ENCODE measurements around the gene KRTAP10-8.
A peak's percentile ranks its signal among the peaks of the same experiment; 100 is the strongest.
"Not testable (repeated sequence)": the region's sequence is repeated elsewhere in the genome, so short reads cannot be mapped to it uniquely, and the experiment has no call there.

KRTAP10-8 gene

DNA sequence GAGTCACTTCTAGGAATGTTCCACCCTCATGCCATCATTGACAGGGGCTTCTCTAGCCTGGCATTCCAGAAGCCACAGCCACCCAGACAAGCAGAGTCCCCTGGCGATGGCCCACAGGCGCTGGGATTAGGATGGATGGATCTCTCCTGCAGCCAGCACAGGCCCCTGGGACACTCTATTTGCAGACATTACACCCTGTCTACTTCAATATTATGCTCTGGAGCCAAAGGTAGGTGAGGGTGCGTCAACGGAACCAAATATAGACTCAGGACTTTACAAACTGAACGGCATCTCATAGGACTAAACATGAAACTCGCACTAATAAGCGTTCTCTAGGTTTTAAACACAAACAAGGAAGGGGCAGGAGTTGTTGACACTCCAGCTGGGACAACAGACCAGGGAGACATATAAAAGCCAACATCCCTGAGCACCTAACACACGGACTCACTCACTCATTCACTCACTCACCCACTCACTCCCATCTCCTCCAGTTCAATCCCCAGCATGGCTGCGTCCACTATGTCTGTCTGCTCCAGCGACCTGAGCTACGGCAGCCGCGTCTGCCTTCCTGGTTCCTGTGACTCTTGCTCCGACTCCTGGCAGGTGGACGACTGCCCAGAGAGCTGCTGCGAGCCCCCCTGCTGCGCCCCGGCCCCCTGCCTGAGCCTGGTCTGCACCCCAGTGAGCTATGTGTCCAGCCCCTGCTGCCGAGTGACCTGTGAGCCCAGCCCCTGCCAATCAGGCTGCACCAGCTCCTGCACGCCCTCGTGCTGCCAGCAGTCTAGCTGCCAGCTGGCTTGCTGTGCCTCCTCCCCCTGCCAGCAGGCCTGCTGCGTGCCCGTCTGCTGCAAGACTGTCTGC is 11.5 kb upstream of the KRTAP10-8 start, which contains the start of gene KRTAP10-7:
TSS of gene KRTAP10-7 (plus strand) at position 480 of the 861 bp plus-strand sequence. CDS start at position 505, 25 bp downstream.
- not testable (repeated sequence) for DNase-seq

DNA sequence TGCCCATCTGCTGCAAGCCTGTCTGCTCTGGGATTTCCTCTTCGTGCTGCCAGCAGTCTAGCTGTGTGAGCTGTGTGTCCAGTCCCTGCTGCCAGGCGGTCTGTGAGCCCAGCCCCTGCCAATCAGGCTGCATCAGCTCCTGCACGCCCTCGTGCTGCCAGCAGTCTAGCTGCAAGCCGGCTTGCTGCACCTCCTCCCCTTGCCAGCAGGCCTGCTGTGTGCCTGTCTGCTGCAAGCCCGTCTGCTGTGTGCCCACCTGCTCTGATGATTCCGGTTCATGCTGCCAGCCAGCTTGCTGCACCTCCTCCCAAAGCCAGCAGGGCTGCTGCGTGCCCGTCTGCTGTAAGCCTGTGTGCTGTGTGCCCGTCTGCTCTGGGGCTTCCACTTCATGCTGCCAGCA is 10.8 kb upstream of the KRTAP10-8 start:
- DNase-seq, result not testable (repeated sequence)

DNA sequence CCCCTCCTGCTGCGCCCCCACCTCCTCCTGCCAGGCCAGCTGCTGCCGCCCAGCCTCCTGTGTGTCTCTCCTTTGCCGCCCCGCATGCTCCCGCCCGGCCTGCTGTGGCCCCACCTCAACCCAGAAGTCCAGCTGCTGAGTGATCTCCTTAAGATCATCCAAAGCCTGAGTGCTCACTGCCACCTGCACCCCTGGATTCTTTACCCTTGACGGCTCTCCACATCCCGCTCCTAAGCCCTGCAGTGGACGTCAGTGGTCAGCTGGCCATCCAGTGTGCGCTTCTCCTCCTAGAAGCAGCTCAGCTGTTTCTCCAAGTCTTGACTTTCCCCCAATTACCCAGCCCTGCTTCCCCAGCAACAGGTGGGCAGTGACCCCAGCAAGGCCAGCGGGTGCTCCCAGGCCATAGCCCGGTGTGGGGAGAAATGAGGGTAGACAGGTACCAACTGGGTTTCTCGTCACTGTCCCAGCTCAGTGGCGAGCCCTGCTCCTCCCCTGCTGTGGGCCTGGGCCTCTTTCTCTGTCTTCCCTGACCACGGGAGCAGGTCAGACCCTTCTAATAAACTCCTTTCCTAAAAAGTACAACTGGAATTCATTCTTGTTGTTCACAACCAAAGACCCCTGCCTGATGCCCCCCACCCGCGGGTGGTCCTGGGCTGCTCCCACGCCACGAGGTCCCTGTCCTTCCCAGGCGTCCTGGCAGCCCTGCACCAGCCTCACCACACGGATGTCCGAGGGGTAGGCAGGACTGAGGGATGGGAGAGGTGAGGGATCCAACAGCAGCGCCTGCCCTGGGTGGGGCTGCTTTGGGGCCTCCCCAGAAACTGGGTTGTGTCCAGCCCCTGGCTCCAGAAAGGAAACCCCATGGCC is 10.1 kb upstream of the KRTAP10-8 start:
- peak; percentile 58 for DNase-seq

DNA sequence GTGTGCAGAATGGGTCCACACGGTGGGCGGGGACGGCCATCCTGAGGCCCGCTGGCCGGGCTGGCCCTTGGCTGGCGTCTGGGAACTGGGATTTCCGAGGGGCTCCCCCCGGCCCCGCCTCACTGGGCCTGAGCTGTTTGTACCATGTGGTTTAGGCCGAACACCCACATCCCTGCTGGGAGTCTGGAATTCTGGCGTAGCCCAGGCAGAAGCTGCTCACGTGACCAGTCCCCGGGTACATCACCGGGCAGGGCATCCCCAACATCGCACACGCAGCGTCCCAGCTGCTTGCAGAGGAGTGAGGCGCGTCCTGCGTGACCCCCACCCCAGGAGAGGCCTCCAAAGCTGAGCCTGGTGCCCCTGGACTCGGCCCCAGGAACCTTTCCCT is 9.4 kb upstream of the KRTAP10-8 start:
- DNase-seq, result no peak

DNA sequence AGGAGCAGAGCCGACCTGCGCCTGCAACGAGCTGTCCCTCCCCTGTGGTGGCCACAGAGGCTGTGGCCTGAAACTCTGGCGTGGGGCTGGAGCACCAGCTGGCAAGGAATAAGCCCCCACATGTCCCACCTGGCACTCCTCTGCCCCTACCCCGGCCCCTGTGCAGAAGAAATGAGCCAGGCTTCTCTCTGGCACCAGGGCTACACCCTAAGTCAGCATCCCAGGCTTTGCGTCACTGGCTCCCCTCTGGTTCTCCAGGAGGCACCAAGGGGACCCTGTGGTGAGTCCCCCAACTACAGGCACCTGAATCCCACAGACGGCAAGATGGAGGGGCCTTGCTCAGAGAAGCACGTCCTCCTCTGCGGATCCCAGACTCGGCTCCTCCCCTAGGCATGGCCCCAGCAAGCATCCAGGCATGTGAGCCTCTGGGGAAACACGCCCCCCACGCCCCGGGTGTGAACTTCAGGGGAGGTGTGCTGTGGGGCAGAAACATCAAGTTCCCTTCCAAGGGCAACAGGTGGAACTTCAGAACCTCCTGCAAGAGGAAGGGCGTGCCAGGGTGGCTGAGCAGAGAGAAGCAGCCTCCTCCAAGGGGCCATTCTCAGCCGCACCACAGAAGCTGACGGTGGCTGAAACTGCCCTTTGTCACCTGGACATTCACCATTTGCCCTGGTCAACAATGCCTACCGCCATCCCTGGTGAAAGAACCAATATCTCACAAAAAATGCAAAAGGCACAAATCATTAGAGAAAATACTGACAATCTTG is 8.6 kb upstream of the KRTAP10-8 start:
- DNase-seq, result no peak

DNA sequence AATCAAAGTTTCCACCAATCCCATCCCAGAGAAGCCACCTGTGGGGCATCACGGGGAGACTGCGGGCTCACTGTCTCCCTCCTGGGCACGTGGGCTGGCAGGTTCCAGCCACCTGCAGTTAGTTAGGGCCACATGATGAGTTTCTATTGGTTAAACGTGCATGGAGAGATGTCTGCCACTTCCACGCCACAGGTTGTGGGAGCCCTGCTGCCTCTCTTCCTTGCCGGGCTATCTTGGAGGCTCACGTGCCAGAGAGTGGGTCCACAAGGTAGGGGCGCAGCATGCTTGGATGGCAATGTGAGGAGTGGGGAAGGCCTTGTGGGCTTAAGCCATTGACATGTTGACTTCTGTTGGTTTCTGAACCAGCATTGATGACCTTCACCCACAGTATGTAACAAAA is 8.0 kb upstream of the KRTAP10-8 start:
- DNase-seq, result no peak

DNA sequence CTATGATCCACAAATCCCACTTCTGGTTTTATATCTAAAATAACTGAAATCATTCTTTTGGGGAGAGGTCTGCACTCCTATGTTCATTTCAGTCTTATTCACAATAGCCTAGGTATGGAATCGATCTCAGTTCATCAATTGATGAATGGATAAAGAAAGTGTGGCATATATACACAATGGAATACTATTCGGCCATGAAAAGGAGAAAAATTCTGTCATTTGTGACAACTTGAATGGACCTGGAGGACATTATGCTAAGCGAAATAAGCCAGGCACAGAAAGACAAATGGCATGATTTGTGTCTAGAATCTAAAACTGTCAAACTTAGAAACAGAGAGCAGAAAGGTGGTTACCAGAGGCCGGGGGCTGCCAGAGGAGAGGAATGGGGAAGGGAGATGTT is 5.4 kb upstream of the KRTAP10-8 start:
- DNase-seq, result no peak

DNA sequence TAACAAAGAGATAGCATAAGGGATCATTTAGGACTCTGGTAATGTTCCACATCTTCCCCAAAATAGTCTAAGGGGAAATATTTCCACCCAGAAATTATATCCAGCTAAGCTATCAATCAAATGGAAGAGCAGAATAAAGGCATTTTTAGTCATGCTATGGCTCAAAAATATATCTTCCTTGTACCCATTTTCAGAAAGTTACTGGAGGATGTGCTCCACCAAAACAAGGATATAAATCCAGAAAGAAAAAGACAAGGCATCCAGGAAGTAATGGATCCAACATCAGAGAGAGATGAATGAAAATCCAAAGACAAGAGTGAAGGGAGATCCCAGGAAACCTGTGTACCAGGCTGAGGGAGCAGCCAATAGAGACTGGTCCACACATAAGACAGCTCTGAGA is 2.7 kb upstream of the KRTAP10-8 start:
- no peak for DNase-seq

DNA sequence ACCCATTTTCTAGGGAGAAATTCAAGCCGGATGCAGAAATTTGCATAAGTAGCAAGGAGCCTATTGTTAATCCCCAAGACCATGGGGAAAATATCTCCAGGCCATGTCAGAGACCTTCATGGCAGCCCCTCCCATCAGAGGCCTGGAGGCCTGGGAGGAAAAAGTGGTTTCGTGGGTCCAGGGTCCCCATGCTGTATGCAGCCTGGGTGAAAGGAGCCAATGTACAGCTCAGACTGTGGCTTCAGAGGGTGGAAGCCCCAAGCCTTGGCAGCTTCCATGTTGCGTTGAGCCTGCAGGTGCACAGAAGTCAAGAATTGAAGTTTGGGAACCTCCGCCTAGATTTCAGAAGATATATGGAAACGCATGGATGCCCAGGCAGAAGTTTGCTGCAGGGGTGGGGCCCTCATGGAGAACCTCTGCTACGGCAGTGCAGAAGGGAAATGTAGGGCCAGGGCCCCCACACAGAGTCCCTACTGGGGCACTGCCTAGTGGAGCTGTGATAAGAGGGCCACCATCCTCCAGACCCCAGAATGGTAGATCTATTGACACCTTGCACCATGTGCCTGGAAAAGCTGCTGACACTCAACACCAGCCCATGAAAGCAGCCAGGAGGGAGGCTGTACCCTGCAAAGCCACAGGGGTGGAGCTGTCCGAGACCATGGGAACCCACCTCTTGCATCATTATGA is 1.6 kb upstream of the KRTAP10-8 start:
- not testable (repeated sequence) for DNase-seq

DNA sequence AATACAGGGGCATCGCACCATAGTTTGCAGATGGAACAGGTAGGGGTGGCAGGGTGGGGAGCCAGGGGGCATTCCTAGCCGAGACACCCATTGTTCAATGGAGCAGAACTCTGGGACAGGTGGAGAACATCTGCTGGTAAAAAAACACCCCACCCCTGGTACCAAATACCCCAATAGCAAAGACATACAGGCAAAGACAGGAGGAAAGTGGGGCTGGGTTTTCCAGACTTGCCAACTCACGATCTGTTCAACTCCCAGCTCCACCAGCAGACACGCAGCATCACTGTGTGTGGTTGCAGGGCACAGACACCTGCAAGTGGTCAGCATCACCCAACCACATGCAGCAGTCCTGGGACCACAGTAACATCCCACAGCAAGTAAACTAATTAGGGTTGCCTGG is 328 bp upstream of the KRTAP10-8 start:
- no peak for DNase-seq

DNA sequence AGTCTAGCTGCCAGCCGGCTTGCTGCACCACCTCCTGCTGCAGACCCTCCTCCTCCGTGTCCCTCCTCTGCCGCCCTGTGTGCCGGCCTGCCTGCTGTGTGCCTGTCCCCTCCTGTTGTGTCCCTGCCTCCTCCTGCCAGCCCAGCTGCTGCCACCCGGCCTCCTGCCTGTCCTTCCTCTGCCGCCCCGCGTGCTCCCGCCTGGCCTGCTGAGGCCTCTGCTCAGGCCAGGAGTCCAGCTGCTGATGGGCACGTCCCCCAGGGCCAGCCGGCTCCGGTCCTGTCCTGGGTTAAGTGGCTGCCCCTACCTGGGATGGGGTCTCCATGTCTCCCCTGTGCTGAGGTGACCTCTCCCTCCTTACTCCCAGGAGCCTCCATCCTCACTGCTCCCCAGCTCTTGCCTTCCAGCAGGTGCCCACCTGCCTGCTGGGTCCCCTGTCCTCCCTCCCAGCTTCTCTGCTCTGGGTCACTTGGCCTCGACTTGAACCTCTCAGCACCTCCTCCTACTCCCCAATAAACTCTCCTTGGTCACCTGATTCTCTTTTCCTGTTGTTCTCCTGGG is 870 bp downstream of the KRTAP10-8 start:
- DNase-seq, result no peak

DNA sequence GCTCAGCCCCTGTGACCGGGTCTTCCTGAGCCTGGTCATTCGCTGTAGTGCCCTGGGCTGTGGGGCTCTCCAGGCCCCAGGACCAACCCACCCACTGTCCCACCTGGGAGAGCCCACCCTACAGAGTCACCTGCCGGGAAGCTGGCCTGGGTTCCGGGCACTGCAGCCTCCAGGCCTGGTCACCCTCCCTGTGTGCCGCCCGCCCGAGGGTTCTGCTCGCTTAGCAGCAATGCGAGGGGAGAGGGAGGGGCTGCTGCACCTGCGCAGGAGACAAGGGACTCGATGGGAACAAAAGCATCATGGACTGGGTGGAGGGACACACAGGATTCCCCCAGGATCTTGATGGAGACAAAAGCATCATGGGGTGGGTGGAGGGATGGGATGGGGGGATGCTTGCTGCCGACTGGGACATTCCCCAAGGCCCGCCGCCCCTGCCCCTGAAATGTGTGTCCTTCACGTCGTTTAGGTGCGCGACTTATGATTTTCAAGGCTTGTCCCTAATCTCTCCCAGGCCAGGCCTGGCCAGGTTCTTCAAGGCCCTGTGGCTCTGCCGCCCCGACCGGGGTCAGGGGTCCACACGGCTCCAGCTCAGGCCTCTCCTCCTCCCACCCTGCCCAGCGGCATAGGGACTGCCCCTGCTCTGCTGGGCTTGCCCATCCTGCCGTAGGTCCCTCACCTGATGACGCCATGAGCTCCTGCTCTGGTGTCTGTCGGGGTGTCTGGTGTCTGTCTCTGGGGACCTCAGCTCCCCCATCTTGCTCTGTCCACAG is 1.7 kb downstream of the KRTAP10-8 start:
- no peak for DNase-seq

DNA sequence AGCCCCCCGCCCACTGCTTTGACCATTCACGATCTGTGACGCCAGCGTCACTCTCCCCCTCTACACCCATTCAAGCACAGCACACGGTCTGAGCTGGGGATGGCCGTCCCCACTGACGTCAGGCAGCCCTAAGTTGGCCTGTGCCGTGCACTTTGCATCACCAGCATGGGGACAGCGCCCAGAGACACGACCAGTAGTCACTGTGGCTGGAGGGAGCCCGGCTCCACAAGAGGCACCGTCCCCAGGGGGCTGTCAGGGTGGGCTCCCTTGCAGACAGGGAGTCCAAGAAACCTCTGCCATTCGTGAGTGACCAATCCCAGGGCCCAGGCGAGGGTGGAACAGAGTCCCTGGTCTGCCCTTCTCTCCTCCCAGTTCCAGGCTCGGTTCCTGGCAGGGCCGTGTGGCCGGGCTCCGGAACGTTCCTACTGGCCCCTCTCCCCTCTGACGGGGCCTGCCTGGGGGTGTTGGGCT is 2.3 kb downstream of the KRTAP10-8 start:
- DNase-seq, result no peak

DNA sequence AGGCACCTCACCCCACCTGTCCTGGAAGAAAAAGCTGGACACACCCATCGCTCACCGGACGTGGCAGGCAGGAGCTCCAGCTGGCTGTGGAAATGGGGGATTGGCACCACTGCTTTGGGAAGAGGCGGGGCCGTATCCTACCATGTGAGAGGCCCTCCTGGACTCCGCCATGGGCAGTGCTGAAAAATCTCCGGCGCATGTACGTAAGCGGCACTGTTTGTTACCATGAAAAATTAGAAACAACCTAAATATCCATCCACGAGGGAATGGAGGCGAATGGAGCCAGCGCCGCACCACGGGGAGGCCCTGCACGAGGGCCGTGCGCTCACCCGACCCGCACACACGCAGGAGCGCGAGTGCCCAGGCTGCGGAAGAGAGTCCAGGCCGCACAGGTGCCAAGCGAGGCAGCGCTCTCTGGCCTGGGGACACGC is 3.1 kb downstream of the KRTAP10-8 start:
- DNase-seq, result no peak

DNA sequence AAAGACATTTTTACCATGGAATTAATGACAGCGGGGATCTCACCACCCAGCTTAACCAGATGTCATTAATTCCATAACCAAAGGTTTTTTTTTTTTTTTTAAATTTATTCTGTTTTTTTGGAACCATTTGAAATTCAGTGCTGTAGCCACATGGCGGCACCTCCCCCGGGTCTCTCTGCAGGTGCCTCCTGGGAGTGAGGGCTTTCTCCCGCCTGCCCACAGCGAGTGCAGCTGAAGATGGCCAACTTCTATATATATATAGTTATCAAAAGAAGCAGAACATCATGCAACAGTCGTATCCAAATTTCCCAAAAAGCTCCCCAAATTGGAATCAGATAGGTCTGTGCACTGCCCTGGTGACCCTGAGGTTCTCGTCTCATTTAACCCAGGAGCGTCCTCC is 3.6 kb downstream of the KRTAP10-8 start:
- no peak for DNase-seq

DNA sequence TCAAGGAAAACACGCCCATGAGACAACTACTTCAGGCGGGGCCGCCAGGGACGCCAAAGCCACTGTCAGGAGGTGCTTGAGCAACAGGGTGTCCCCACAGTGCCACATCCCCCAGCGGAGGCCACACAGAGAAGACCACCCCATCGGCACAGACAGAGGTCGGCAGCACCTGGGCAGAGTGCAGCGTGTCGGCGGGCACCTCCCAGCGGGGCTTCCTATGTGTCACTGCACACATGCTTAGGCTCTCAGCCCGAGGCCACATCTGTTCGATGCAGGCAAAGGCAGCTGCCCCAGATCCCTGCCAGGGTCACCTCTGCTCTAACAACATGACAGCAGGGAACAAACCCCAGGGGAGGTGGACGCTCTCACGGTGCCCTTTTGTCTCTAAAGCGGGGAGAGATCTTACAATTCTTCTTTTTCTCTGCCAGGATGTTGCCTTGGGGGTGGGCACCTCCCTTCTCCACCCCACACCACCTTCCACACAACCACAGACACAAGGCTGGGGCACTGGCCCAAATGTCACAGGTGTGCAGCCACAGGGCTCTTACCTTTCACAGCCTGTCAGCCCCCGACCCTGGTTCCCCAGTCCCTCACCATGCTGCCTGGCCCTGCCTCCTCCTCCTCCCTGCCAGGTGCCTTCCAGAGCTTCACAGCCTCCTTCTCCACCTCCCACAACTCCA is 4.2 kb downstream of the KRTAP10-8 start:
- peak; percentile 67 for DNase-seq

DNA sequence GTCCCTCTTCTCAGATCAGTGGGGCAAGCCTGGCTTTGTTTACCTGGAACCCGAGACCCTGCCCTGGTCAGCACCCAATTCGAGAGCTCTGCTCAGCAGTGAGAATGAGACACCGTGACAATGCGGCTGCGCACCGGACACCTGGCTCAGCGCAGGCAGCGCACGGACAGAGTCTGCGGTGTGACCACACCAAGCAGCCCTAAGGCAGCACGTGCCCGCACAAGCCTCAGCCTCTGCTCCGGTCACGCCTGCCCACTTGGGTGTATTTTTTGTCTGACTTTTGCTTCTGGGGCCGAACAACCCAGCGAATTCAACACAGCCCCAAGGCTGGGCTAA is 4.7 kb downstream of the KRTAP10-8 start:
- no peak for DNase-seq

DNA sequence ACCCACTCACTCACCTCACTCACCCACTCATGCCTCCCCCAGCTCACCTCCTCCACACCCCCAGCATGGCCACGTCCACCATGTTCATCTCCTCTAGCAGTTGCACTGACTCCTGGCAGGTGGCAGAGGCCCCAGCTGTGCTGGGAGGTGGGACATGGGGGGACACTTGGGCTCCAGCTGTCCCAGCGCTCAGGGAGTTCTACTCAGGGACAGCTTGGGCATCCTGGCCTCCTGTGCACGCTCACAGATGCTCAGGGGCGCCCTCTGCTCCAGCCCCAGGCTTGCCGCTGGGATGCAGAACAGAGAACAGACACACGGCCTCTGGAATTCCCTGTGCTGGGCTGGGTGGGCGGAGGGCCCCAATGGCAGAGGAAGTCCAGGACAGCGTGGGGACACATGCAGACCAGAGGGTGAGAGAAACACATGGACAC is 5.2 kb downstream of the KRTAP10-8 start:
- peak; percentile 51 for DNase-seq

DNA sequence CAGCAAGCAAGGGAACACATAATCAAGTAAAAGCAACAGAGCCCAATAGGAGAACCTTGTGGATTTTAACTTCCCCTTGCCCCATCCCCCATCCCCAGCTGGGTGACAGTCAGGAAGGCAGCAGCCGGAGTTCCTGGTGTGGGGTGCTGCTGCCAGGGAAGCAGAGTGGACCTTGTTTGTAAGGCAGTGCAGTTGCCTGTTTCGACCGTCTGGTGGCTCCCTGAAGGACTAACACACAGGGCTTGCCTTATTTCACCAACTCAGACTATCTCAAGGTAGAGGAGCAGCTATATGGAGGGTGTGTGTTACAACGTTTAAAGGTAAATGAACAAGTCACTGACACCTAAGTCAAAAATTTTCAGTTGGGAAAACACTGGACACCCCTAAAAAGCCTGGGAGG is 6.6 kb downstream of the KRTAP10-8 start:
- no peak for DNase-seq

DNA sequence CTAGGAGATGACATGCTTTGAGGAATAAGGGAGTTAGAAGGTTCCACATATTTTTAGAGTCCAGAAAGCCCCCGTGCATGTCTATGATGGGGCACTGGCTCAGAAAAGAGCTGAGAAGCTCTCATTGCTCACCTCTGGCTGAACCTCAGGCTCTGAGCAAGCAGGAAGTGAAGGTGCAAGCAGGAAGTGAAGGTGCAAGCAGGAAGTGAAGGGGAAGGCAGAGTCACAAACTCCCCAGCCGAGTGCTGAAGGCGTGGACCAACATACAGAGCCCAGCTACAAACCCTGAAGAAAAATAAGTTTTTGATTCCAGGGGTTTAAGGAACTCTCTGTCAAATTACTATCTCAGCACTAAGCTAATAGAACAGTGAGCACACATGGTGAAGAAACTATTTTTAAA is 7.0 kb downstream of the KRTAP10-8 start:
- no peak for DNase-seq

DNA sequence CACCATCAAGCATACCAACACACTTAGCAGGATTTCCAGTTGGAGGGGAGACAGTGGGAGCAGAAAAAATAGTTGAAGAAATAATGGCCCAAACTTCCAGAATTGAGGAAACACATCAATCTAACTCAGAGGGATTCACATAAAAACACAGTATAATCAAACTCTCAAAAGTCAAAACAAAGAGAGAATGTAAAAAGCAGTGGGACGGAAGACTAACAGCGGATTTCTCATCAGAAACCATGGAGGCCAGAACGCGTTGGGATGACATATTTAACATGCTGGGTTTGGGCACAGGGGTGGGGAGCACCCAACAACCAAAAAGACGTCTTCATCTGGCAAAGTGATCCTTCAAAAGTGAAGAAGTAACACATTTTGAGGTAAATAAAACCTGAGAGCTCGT is 8.0 kb downstream of the KRTAP10-8 start:
- DNase-seq, result no peak
